Measurements from ENCODE around the gene PCMTD2. TPM values are rescaled to one million over a fixed set of nuclear protein-coding genes. Genes with fewer than 3 reads are reported as not detected.
"Not testable (repeated sequence)": the region's sequence is repeated elsewhere in the genome, so short reads cannot be mapped to it uniquely, and the experiment has no call there.

Gene PCMTD2
- polyA plus RNA-seq, 3 donors = 127 to 218 (median 160) TPM

DNA sequence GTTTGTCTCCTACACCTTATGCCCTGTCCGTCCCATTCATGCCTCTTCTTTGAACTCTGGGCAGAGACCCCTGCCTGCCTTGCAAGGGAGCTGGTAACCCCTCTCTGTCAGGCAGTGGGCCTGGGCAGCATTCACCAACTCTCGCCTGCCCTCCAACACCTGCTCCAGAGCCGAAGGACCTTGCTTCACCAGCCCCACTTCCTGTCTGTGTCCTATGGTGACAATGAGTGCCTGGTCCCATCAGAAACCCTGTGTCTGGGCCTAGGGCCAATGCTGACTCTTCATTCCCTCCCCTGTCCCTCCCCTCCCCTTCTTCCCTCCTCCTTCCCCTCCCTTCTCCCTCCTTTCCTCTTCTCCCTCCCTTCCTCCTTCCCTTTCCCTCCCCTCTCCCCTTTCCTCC, 22.8 kb upstream of the PCMTD2 start:
- no peak for DNase-seq (ENCODE audit: extremely low read depth in 1 of 11, low read depth in 9 of 11, low spot score in 4 of 11)

DNA sequence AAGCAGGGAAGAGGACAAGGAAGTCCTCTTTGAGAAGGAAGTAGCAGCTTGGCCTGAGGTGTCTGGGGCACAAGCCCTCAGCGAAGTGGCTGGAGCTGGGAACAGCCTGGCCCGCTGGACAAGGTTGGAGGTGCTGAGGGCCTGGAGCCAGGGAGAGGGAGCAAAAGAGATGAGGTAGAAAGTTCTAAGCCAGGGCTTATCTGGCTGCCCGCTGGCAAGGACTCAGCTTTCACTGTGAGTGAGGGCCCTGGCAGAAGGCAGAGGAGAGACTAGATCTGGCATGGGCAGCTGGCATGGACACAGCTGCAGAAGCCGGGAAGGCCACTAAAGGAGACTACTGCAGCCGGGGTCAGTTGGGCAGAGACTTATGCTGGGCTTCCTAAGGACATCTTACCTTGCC, 21.8 kb upstream of the PCMTD2 start:
- no peak for DNase-seq (ENCODE audit: extremely low read depth in 1 of 11, low read depth in 9 of 11, low spot score in 4 of 11)

DNA sequence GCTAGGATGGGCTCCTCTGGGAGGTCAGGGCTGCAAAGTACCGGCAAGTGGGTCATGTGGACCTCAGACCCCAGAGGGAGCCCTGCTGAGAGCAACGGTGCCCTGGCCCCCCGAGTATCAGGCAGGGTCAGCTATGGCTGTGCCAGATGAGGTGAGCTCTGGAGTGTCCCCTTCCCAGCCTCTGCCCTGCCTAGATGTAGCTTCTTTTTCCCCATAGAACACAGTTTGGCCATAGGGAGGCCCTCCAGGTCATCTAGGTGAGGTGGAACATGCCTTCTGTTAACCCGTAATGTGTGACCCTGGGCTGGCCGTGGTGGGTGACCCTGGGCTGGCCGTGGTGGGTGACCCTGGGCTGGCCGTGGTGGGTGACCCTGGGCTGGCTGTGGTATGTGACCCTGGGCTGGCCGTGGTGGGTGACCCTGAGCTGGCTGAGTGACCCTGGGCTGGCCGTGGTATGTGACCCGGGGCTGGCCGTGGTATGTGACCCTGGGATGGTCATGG, 21.2 kb upstream of the PCMTD2 start:
- no peak for DNase-seq (ENCODE audit: extremely low read depth in 1 of 11, low read depth in 9 of 11, low spot score in 4 of 11)

DNA sequence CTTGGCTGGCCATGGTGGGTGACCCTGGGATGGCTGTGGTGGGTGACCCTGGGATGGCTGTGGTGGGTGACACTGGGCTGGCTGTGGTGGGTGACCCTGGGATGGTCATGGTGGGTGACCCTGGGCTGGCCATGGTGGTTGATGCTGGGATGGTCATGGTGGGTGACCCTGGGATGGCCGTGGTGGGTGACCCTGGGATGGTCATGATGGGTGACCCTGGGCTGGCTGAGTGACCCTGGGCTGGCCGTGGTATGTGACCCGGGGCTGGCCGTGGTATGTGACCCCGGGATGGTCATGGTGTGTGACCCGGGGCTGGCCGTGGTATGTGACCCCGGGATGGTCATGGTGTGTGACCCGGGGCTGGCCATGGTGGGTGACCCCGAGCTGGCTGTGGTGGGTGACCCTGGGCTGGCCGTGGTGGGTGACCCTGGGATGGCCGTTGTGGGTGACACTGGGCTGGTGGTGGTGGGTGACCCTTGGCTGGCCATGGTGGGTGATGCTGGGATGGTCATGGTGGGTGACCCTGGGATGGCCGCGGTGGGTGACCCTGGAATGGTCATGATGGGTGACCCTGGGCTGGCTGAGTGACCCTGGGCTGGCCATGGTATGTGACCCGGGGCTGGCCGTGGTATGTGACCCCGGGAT, 20.5 kb upstream of the PCMTD2 start:
- not testable (repeated sequence) for DNase-seq (ENCODE audit: extremely low read depth in 1 of 11, low read depth in 9 of 11, low spot score in 4 of 11)

DNA sequence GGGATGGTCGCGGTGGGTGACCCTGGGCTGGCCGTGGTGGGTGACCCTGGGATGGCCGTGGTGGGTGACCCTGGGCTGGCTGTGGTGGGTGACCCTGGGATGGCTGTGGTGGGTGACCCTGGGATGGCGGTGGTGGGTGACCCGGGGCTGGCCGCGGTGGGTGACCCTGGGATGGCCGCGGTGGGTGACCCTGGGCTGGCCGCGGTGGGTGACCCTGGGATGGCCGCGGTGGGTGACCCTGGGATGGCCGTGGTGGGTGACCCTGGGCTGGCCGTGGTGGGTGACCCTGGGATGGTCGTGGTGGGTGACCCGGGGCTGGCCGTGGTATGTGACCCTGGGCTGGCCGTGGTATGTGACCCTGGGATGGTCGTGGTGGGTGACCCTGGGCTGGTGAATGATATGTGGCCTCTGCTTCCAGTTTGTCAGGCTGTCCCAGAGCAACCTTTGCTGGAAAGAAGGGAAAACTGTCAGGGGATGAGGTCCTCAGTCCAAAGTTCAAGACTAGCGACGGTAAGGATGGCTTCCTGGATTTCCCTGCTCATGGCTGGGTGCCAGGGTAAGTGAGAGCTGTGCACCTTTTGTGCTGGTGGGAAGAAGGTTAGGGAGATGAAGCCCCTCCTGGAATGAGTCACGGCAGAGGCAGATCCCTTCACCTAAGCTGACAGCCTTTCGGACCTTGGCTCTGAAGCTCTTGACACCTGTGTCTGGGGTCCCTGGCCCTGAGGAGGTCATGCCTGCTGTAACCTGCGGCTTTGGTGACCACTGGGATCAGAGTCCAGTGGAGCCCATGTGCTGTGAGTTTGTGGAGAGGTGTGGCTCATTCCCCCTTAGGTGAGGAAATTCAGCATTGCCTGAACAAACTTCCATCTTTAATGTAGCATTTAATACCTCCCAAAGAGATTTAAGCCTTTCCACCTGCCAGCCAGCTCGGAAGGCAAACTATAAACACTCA, 19.1 kb upstream of the PCMTD2 start:
- DNase-seq (ENCODE audit: extremely low read depth in 1 of 11, low read depth in 9 of 11, low spot score in 4 of 11) = no peak

DNA sequence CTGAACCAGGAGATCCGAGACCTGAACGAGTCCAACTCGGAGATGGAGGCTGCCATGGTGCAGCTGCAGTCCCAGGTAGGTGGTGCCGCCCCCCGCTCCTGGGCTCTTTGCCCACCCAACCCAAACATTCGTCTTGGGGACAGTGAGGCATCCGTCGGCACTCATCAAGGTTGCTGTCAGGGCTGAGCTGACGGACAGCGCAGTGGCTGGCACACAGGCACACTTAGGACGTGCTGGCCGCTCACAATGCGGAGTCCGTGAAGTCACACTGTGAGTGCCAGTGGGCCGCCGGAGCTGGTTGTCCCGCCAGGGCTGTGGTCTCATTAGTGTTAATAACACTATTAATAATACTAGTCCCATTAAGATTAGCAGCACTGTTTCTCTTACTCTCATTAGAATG, 18.2 kb upstream of the PCMTD2 start:
- no peak for DNase-seq (ENCODE audit: extremely low read depth in 1 of 11, low read depth in 9 of 11, low spot score in 4 of 11)

DNA sequence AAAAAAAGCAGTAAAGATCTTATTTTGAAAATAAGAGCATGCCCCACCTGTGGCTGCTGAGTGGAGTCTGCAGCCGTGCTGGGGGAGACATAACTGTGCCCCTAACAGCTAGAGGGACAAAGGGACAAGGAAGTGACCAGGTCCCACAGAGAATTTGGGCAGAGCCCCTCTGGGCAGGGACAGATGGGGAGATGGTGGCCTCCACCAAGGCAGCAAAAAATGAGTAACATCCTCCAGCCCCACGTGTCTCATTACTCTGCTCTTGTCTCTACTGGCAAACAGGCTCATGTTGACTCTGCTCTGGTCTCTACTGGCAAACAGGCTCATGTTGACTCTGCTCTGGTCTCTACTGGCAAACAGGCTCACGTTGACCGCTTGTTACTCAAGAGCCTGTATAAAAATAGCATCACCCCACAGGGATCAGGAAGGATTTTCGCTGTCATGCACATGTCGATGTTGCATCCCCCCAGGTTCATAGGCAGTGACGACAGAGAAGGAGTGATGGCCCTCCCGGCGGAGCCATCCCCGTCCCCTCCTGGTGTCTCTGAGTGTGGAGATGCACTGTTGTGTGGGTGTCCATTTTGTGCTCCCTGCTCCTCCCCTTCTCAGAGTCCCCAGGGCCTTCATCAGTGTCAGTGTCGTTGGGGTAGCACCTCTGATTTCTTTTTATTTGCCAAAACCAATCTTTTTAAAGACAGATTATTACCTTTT, 17.3 kb upstream of the PCMTD2 start:
- no peak for DNase-seq (ENCODE audit: extremely low read depth in 1 of 11, low read depth in 9 of 11, low spot score in 4 of 11)

DNA sequence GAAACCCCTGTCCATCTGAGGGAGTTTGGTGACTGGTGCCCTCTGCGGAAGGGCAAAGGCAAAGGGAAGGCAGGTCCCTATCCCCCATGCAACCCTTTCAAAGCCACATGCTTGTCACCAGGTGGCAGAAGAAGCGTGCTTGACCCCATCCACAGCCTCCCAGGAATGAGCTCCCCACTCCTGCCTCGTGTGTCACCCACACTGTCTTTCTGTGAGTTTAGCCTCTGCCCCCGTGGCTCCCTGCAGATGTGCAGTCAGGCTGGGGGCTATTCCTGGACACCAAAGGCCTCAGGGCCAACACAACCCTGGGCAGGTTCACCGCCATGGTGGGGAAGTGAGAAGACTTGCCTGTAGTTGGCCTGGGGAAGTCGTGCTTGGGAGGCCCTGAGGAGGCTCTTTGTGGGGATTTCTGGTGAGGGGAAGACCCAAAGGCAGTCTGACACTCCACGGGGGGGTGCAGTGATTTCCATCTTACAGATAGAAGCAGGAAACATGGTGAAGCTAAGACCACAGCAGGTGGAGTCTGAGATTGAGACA, 16.6 kb upstream of the PCMTD2 start:
- no peak for DNase-seq (ENCODE audit: extremely low read depth in 1 of 11, low read depth in 9 of 11, low spot score in 4 of 11)

DNA sequence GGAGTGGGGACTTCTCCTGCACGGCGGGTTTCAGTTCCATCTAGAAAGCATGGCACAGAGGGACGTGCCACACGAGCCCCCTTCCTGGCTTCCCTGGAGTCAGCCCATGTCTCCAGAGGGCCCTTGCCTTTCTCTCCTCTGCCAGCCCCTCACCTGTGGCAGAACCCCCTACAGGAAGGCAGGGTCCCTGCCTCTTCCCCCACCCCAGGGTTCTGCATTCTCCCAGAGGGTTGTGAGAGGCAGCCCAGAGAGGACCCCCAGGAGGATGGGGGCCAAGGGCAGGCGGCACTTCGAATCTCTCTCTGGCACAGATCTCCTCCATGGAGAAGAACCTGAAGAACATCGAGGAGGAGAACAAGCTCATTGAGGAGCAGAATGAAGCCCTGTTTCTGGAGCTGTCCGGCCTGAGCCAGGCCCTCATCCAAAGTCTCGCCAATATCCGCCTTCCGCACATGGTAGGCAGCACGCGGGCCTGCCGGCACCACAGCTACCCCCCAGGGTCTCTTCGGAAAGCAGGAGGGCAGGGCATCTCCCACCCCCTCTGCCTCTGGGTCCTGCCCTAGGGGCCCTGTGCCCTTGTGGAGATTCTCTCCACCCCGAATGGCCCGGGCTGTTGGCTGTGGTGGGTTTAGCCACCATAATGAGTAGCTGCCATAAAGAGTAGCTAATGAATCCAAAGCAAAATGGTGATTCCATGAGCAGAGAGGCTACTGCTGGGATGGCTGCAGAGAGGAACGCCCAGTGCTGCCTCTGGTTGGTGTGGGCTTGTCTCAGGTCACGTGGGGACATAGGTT, 15.9 kb upstream of the PCMTD2 start:
- no peak for DNase-seq (ENCODE audit: extremely low read depth in 1 of 11, low read depth in 9 of 11, low spot score in 4 of 11)

DNA sequence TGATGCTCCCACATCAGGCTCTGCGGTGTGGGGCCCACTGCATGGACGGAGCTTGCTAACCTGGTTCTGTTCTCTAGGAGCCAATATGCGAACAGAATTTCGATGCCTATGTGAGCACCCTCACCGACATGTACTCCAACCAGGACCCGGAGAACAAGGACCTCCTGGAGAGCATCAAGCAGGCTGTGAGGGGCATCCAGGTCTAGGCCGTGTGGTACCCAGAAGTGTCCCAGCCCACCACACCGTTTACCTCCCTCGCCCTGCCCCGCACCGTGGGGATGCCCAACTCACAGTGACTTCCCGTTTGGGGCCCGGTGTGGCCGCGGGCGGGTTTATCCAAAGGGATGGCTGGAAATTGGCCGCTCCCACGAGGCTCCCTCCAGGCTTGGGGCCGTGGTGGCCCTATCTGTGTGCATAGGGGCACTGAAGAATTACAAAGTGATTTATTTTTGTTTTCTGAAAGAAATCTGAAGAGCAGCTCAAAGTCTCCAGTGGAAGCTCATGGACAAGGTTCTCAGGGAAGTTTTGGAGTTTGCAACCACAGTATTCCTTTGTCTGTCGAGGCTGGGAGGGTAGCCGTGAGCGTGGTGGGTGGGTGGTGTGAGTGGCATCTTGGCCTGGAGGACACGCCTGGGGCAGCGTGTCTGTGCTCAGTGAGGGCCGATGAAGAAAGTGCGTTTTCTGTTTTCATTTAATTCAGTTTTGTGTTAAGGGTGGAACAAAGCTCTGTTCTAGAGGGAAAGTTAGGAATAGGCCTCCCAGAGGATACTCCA, 15.1 kb upstream of the PCMTD2 start:
- DNase-seq (ENCODE audit: extremely low read depth in 1 of 11, low read depth in 9 of 11, low spot score in 4 of 11) = no peak

DNA sequence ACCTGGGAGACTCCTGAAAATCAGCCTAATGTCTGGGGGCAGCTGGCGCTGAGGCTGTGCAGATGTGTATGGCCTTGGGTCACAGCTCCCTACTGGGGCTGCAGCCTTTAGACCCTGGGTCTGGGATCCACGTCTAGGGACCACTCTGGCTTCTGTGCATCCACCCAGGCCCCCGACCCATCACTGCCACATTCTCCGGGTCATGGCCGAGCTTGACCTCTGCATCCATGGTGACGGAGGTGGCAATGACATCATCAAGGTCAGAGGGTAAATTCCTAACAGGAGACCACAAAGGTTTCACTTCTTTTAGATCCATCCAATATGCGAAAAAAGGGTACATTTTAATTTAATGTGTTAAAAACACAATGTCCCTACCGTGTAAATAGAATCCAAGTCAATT, 14.5 kb upstream of the PCMTD2 start:
- DNase-seq (ENCODE audit: extremely low read depth in 1 of 11, low read depth in 9 of 11, low spot score in 4 of 11) = no peak

DNA sequence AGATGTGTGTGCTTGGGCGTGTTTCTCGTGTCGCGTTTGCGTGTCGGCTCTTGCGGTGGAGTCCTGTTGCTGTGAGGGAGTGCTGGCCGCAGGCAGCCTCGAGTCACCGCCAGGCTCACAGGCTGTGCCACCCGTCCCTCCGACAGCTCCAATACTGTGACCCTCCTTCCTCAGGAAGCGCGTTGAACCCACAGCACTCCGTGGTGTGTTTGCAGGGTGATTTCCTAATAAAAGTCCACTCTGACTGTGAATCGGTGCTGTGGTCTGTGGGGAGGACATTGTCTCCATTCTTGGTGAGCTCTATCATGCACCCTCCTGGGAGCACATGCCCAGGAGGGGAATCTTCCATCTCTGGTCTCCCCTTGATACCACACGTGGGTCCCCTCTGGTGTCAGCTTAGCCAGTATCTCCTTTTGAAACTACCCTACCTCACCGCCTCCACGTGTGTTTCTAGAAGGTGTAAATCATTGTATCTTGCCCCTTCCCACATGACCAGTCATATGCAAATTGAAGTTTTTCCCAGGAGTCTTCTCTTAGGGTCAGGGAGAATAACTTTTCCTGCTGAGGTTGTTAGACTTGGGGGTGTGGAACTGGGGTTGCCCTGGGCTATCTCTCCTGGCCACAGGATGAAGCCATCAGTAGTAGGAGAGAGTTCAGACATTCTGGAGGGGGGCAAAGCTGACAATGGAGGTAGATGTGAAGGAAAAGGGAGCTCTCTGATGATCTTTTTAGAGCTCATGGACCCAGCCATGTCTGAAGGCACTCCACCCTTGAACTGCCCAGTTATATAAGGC, 13.3 kb upstream of the PCMTD2 start:
- DNase-seq (ENCODE audit: extremely low read depth in 1 of 11, low read depth in 9 of 11, low spot score in 4 of 11) = no peak

DNA sequence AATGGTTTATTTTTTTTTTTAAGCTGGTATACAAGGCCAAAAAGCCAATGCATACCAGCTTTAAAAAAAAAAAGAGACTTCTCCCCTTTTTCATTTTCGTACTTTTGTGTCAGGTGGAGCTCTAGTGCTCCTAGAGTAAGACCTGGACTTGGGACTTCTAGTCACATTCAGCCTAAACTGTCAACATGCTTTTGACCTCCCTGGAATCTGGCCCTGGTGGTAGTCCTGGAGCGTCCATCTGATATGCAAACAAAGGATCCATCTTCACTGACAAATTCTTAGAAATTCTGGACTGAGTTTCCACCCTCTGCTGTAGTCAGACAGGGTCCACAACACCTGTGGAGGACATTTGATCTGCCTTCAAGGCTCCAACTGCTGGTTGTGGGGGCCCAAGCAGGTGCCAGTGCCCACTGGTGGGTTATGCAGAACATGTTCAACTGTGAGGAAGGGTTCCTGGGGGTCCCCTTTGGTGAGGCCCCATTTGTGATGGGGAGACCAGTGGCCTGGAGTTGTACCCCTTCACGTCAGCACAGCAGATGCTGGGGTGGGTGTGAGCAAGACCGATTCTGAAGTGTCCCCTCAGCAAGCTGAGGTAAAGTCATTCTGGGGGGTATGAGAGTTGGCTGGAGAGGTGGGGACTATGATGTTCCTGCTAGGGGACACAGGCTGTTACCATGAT, 12.6 kb upstream of the PCMTD2 start:
- DNase-seq (ENCODE audit: extremely low read depth in 1 of 11, low read depth in 9 of 11, low spot score in 4 of 11) = no peak

DNA sequence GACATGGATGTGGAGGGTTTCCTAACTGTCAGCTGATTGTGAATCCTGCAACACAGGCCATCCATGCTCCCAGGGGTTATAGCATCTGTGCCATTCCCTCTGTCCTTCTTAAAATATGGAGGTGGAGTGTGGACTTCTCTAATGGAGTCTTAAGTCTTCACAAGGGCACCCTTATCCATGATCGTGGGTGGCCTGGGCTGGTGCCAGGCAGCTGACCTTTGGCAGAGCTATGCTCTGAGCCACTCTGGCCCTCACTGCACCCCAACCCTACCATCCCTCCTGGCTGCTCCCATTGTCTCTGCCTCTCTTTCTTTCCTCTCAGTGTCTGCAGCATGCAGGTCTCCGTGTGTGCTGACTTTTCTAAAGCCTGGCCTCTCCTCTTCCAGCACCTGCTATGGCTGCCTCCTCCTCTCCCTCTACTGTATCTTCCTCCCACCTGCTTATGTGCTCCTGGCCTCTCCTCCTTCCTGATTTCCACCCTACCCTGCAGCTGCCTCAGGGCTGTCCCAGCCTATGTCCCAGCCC, 11.2 kb upstream of the PCMTD2 start:
- no peak for DNase-seq (ENCODE audit: extremely low read depth in 1 of 11, low read depth in 9 of 11, low spot score in 4 of 11)

DNA sequence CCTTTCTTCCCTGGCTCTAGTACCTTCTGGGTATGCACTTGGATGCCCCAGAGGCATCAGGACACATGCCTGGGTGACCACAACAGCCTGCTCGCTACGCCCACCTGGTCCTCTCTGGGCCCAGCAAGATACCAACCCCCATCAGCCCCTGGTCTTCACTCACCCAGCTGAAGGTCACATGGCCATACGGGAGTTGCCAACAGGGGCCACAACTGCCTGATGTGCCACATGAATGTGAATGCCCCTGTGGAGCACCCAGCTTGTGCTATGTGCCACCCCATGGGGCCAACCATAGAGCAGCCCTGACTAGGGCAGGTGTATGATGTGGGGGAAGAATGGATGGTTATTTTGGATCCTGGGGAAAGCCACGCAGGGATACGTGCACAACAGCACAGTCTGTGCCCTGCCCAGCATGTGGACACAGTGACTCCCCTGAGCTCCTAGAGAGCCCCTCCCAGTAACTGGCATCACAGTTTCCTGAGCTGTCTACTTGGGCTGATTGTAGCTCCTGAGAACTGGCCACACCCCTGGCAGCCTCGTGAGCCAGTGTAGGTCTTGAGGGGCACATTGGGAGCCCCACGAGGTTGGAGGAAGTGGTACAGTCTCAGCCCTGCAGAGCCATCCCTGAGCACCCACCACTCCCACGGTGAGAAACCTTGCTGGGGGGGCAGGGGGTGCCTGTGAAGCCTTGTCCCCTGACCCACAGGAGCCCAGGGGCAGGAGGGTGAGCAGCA, 10.5 kb upstream of the PCMTD2 start:
- no peak for DNase-seq (ENCODE audit: extremely low read depth in 1 of 11, low read depth in 9 of 11, low spot score in 4 of 11)
